ENCODE data around the gene EIPR1.
"Not testable (repeated sequence)": the region's sequence is repeated elsewhere in the genome, so short reads cannot be mapped to it uniquely, and the experiment has no call there.

The EIPR1 gene

GRCh38 chr2:3379339-3379646 is 1.7 kb upstream of the EIPR1 start:
- H3K4me3 ChIP-seq: peak overlapping the region; percentile 91
- DNase-seq (ENCODE audit: low spot score): no peak
- TF ChIP-seq CTCF (IDR thresholded peaks at IDR 0.05): no peak
- H3K27ac ChIP-seq: peak overlapping the region; percentile 63 to 85

GRCh38 chr2:3377279-3377611 is 373 bp downstream of the EIPR1 start:
- Histone ChIP-seq H3K4me3 (peak overlapping the region; percentile 77), H3K27ac (peak overlapping the region; percentile 84 to 92)
- TF ChIP-seq CTCF (IDR thresholded peaks at IDR 0.05): no peak
- DNase-seq (ENCODE audit: low spot score): no peak

- Histone ChIP-seq H3K4me3 (peak overlapping the region; percentile 77), H3K27ac (no peak overlapping the region)
- TF ChIP-seq CTCF (IDR thresholded peaks at IDR 0.05): no peak
- DNase-seq (ENCODE audit: low spot score): no peak
Observed at GRCh38 chr2:3376821-3377220, 797 bp downstream of the EIPR1 start.

- not testable (repeated sequence) for DNase-seq (ENCODE audit: low spot score)
Observed at GRCh38 chr2:3369340-3370181, 8.1 kb downstream of the EIPR1 start.

GRCh38 chr2:3368261-3368722 is 9.3 kb downstream of the EIPR1 start:
- no peak for DNase-seq (ENCODE audit: low spot score)
- TF ChIP-seq CTCF (IDR thresholded peaks at IDR 0.05): no peak
- no peak overlapping the region for H3K27ac ChIP-seq
- H3K4me3 ChIP-seq: no peak overlapping the region

More at GRCh38 chr2:3369340-3370181, 8.1 kb downstream of the EIPR1 start:
- not testable (repeated sequence) for H3K4me3 ChIP-seq, H3K27ac ChIP-seq

- Histone ChIP-seq H3K27ac (no peak overlapping the region), H3K4me3 (no peak overlapping the region)
- no peak for TF ChIP-seq CTCF (IDR thresholded peaks at IDR 0.05)
- no peak for DNase-seq (ENCODE audit: low spot score)
Observed at GRCh38 chr2:3365219-3365618, 12.4 kb downstream of the EIPR1 start.

- no peak for DNase-seq (ENCODE audit: low spot score)
- TF ChIP-seq CTCF (IDR thresholded peaks at IDR 0.05): no peak
- H3K4me3 ChIP-seq: no peak overlapping the region
Observed at GRCh38 chr2:3361518-3362389, 15.9 kb downstream of the EIPR1 start.

More at GRCh38 chr2:3361518-3362389, 15.9 kb downstream of the EIPR1 start:
- H3K27ac ChIP-seq: no peak overlapping the region
